ENCODE measurements around the gene AP3S1. TPM values are rescaled to one million over a fixed set of nuclear protein-coding genes. Genes with fewer than 3 reads are reported as not detected.
"Not testable (repeated sequence)": the region's sequence is repeated elsewhere in the genome, so short reads cannot be mapped to it uniquely, and the experiment has no call there.

AP3S1 gene
- total RNA-seq, 1 donor from 2014 or later, result 74.8 TPM

GRCh38 chr5:115892021-115892420, 50.3 kb downstream of the AP3S1 start:
- no peaks in the 10 kb centered on the region for H3K27me3 Mint-ChIP-seq (ENCODE audit: low read depth)
- H3K36me3 Mint-ChIP-seq (ENCODE audit: low read depth), result no peaks in the 10 kb centered on the region
- no peaks in the 10 kb centered on the region for H3K9me3 Mint-ChIP-seq
- H3K27ac Mint-ChIP-seq, result no peak overlapping the region
- no peak for DNase-seq (ENCODE audit: low spot score)
- intact Hi-C loops (cut with micrococcal nuclease), result no loop called here
- H3K4me3 Mint-ChIP-seq (ENCODE audit: low read depth), result no peak overlapping the region
- H3K4me1 Mint-ChIP-seq (ENCODE audit: low read depth), result no peaks in the 10 kb centered on the region

GRCh38 chr5:115894342-115894741, 52.6 kb downstream of the AP3S1 start:
- Mint-ChIP-seq H3K9me3 (no peaks in the 10 kb centered on the region), H3K27ac (no peak overlapping the region), H3K4me3 (ENCODE audit: low read depth) (no peak overlapping the region), H3K27me3 (ENCODE audit: low read depth) (no peaks in the 10 kb centered on the region), H3K4me1 (ENCODE audit: low read depth) (no peaks in the 10 kb centered on the region), H3K36me3 (ENCODE audit: low read depth) (no peaks in the 10 kb centered on the region)
- no peak for DNase-seq (ENCODE audit: low spot score)
- intact Hi-C loops (cut with micrococcal nuclease), result no loop called here

GRCh38 chr5:115895821-115896220, 54.1 kb downstream of the AP3S1 start:
- no peaks in the 10 kb centered on the region for H3K36me3 Mint-ChIP-seq (ENCODE audit: low read depth)
- intact Hi-C loops (cut with micrococcal nuclease), result no loop called here
- no peak for DNase-seq (ENCODE audit: low spot score)
- H3K27me3 Mint-ChIP-seq (ENCODE audit: low read depth), result no peaks in the 10 kb centered on the region
- H3K27ac Mint-ChIP-seq, result no peak overlapping the region
- H3K9me3 Mint-ChIP-seq, result no peaks in the 10 kb centered on the region
- H3K4me3 Mint-ChIP-seq (ENCODE audit: low read depth), result no peak overlapping the region
- H3K4me1 Mint-ChIP-seq (ENCODE audit: low read depth), result no peaks in the 10 kb centered on the region

- Mint-ChIP-seq H3K9me3 (no peaks in the 10 kb centered on the region), H3K36me3 (ENCODE audit: low read depth) (no peaks in the 10 kb centered on the region), H3K27me3 (ENCODE audit: low read depth) (no peaks in the 10 kb centered on the region), H3K4me3 (ENCODE audit: low read depth) (no peak overlapping the region), H3K27ac (no peak overlapping the region), H3K4me1 (ENCODE audit: low read depth) (no peaks in the 10 kb centered on the region)
- DNase-seq (ENCODE audit: low spot score), result no peak
- intact Hi-C loops (cut with micrococcal nuclease), result no loop called here
Observed at GRCh38 chr5:115898656-115899055, 56.9 kb downstream of the AP3S1 start.

GRCh38 chr5:115907177-115907576, 65.4 kb downstream of the AP3S1 start:
- Mint-ChIP-seq H3K4me3 (ENCODE audit: low read depth) (no peak overlapping the region), H3K9me3 (no peaks in the 10 kb centered on the region), H3K36me3 (ENCODE audit: low read depth) (no peaks in the 10 kb centered on the region), H3K27ac (no peak overlapping the region), H3K27me3 (ENCODE audit: low read depth) (no peaks in the 10 kb centered on the region), H3K4me1 (ENCODE audit: low read depth) (no peaks in the 10 kb centered on the region)
- no peak for DNase-seq (ENCODE audit: low spot score)
- intact Hi-C loops (cut with micrococcal nuclease), result no loop called here

- DNase-seq (ENCODE audit: low spot score); H3K4me1 Mint-ChIP-seq (ENCODE audit: low read depth); H3K4me3 Mint-ChIP-seq (ENCODE audit: low read depth); H3K9me3 Mint-ChIP-seq; H3K36me3 Mint-ChIP-seq (ENCODE audit: low read depth); H3K27me3 Mint-ChIP-seq (ENCODE audit: low read depth); intact Hi-C loops (cut with micrococcal nuclease); H3K27ac Mint-ChIP-seq: not testable (repeated sequence)
Observed at GRCh38 chr5:115913623-115914400, 72.1 kb downstream of the AP3S1 start.

GRCh38 chr5:115920171-115920725, 78.5 kb downstream of the AP3S1 start:
- no peaks in the 10 kb centered on the region for H3K27me3 Mint-ChIP-seq (ENCODE audit: low read depth)
- H3K4me3 Mint-ChIP-seq (ENCODE audit: low read depth), result no peak overlapping the region
- H3K4me1 Mint-ChIP-seq (ENCODE audit: low read depth), result no peaks in the 10 kb centered on the region
- no peak overlapping the region for H3K27ac Mint-ChIP-seq
- intact Hi-C loops (cut with micrococcal nuclease), result no loop called here
- DNase-seq (ENCODE audit: low spot score), result no peak
- no peaks in the 10 kb centered on the region for H3K36me3 Mint-ChIP-seq (ENCODE audit: low read depth)
- H3K9me3 Mint-ChIP-seq, result no peaks in the 10 kb centered on the region

DNA sequence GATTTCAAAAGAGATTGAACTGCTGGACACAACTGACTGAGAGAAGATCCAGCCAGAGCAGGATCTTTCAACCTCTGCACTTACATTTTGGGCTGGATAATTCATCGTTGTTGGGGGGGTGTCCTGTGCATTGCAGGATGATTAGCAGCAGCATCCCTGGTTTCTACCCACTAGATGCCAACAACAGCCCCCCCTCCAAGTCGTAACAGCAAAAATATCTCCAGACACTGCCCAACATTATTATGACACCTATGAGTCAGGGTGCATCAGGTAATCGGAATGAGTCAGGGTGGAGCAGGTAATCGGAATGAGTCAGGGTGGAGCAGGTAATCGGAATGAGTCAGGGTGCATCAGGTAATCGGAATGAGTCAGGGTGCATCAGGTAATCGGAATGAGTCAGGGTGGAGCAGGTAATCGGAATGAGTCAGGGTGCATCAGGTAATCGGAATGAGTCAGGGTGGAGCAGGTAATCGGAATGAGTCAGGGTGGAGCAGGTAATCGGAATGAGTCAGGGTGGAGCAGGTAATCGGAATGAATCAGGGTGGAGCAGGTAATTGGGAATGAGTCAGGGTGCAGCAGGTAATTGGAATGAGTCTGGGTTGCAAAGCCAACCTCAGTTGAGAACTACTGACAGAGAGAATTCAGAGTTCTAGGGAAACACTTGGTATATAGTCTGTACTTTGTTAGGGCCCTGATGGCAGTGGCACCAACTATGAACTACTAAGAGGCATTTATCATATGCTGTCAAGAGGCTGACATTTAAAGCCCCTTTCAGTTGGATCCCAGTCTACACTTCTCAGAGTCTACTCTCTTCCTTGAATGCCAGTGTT, 87.1 kb downstream of the AP3S1 start:
- H3K4me1 Mint-ChIP-seq (ENCODE audit: low read depth); H3K36me3 Mint-ChIP-seq (ENCODE audit: low read depth); H3K27me3 Mint-ChIP-seq (ENCODE audit: low read depth); intact Hi-C loops (cut with micrococcal nuclease); H3K27ac Mint-ChIP-seq; DNase-seq (ENCODE audit: low spot score); H3K9me3 Mint-ChIP-seq; H3K4me3 Mint-ChIP-seq (ENCODE audit: low read depth): not testable (repeated sequence)

DNA sequence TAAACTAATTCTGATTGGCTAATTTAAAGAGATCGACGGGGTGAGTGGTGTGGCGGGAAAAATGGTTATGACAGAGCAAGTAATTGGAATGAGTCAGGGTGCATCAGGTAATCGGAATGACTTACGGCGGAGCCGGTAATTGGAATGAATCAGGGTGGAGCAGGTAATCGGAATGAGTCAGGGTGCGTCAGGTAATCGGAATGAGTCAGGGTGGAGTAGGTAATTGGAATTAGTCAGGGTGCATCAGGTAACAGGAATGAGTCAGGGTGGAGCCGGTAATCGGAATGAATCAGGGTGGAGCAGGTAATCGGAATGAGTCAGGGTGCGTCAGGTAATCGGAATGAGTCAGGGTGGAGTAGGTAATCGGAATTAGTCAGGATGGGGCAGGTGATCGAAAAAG, 88.4 kb downstream of the AP3S1 start:
- intact Hi-C loops (cut with micrococcal nuclease); H3K36me3 Mint-ChIP-seq (ENCODE audit: low read depth): not testable (repeated sequence)

GRCh38 chr5:115930630-115931337, 89.0 kb downstream of the AP3S1 start:
- no peak for DNase-seq (ENCODE audit: low spot score)
- no peaks in the 10 kb centered on the region for H3K36me3 Mint-ChIP-seq (ENCODE audit: low read depth)
- H3K4me3 Mint-ChIP-seq (ENCODE audit: low read depth), result no peak overlapping the region
- H3K9me3 Mint-ChIP-seq, result no peaks in the 10 kb centered on the region
- no peaks in the 10 kb centered on the region for H3K4me1 Mint-ChIP-seq (ENCODE audit: low read depth)
- intact Hi-C loops (cut with micrococcal nuclease), result no loop called here
- H3K27me3 Mint-ChIP-seq (ENCODE audit: low read depth), result no peaks in the 10 kb centered on the region
- no peak overlapping the region for H3K27ac Mint-ChIP-seq

More for the DNA sequence above, 88.4 kb downstream of the AP3S1 start:
- not testable (repeated sequence) for H3K4me3 Mint-ChIP-seq (ENCODE audit: low read depth); H3K27me3 Mint-ChIP-seq (ENCODE audit: low read depth); DNase-seq (ENCODE audit: low spot score); H3K9me3 Mint-ChIP-seq; H3K27ac Mint-ChIP-seq; H3K4me1 Mint-ChIP-seq (ENCODE audit: low read depth)

DNA sequence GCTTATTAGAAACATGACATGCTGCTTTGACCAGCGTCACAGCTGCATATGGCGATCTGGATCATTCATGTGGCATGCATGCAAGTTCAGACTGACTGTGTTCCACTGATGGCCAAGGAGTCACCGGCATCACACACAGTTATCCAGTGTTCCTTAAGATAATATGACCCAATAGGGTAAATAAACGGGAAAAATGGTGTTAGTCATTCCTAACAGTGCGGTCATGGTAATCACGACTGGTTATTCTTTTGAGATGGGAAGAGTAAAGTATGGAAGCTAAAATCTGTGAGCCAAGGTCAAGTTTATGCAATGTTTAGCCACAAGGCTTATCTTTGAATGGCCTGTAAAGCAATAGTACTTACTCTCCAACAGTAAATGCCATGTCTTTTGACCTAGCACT, 91.3 kb downstream of the AP3S1 start:
- no peaks in the 10 kb centered on the region for H3K9me3 Mint-ChIP-seq
- H3K36me3 Mint-ChIP-seq (ENCODE audit: low read depth), result no peaks in the 10 kb centered on the region
- intact Hi-C loops (cut with micrococcal nuclease), result no loop called here
- H3K27me3 Mint-ChIP-seq (ENCODE audit: low read depth), result peaks cover 3% of the 10 kb centered on the region
- no peak overlapping the region for H3K27ac Mint-ChIP-seq
- DNase-seq (ENCODE audit: low spot score), result no peak
- no peaks in the 10 kb centered on the region for H3K4me1 Mint-ChIP-seq (ENCODE audit: low read depth)
- H3K4me3 Mint-ChIP-seq (ENCODE audit: low read depth), result no peak overlapping the region

GRCh38 chr5:115934388-115934974, 92.7 kb downstream of the AP3S1 start:
- Mint-ChIP-seq H3K27ac (no peak overlapping the region), H3K9me3 (no peaks in the 10 kb centered on the region), H3K36me3 (ENCODE audit: low read depth) (no peaks in the 10 kb centered on the region), H3K27me3 (ENCODE audit: low read depth) (peaks cover 3% of the 10 kb centered on the region), H3K4me1 (ENCODE audit: low read depth) (no peaks in the 10 kb centered on the region), H3K4me3 (ENCODE audit: low read depth) (no peak overlapping the region)
- intact Hi-C loops (cut with micrococcal nuclease), result no loop called here
- DNase-seq (ENCODE audit: low spot score), result no peak

All from activated T-helper 2 cell treated with anti-CD3 and anti-CD28 coated beads, Interferon-gamma antibody, Interleukin-2, Interleukin-4, amounts not matched to agents 10 μg/mL and 5 μg/mL and 100 μg/mL, durations not matched to agents 14 hours and 24 hours and 36 hours (primary cell).